PFSK-1 (cell line): ENCODE measurements around the gene PDE3A.

Experiments
- POLR2AphosphoS5 ChIP-seq: IDR thresholded peaks from 2 replicates; pipeline ENCODE4 v1.6.1; 2012; ENCODE audit warnings: low read depth, mild to moderate bottlenecking, control low read depth, low read length, moderate library complexity
- TAF1 ChIP-seq: IDR thresholded peaks from 2 replicates; pipeline ENCODE4 v1.6.1; 2012; ENCODE audit warnings: low read length, control low read depth, borderline replicate concordance; ENCODE audit not compliant: insufficient read depth

DNA sequence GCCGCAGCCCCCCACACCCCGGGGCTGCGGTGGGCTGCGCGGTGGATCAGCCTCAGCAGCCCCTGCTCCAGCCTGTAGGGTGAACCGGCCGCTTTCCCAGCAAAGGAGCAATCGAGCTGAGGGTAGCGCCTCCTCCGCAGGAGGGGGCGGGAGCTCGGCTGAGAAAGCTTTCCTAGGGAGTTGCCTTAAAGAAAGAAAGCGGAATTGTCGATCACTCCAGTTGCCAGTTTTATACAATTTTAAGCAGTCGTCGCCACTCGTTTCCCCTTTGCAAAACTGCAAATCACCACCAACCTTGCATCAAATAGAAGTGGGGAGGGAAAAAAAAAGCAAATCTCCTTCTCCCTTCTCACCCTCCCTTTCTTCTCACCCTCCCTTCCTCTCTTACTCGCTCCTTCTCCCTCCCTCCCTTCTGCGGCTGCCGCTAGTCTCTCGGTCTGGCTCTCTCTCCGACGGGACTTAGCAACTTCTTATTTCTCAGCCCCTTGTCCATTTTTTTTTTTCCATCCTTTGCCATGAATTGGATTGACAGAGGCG lies at the start of gene PDE3A:
- peak; percentile 16; the same call in 1 of the 2 replicates for TF ChIP-seq TAF1
- TF ChIP-seq POLR2AphosphoS5, result peak; percentile 75
